GM19025 (cell line): Measurements from ENCODE around the gene NARF.
"Not testable (repeated sequence)": the region's sequence is repeated elsewhere in the genome, so short reads cannot be mapped to it uniquely, and the experiment has no call there.

Source experiments
- ATAC-seq: cut with Tn5 transposase; IDR thresholded peaks from one replicate; pipeline ENCODE4 v1.9.1; 2021; ENCODE audit warnings: mild to moderate bottlenecking, low read depth, moderate library complexity; ENCODE audit not compliant: unreplicated experiment

The NARF gene

GRCh38 chr17:82528484-82529265, 70.1 kb downstream of the NARF start:
- ATAC-seq = no peak

GRCh38 chr17:82529914-82530300, 71.4 kb downstream of the NARF start:
- no peak for ATAC-seq

GRCh38 chr17:82531431-82531881, 72.9 kb downstream of the NARF start:
- ATAC-seq = no peak

GRCh38 chr17:82534401-82534812, 75.9 kb downstream of the NARF start:
- no peak for ATAC-seq

DNA sequence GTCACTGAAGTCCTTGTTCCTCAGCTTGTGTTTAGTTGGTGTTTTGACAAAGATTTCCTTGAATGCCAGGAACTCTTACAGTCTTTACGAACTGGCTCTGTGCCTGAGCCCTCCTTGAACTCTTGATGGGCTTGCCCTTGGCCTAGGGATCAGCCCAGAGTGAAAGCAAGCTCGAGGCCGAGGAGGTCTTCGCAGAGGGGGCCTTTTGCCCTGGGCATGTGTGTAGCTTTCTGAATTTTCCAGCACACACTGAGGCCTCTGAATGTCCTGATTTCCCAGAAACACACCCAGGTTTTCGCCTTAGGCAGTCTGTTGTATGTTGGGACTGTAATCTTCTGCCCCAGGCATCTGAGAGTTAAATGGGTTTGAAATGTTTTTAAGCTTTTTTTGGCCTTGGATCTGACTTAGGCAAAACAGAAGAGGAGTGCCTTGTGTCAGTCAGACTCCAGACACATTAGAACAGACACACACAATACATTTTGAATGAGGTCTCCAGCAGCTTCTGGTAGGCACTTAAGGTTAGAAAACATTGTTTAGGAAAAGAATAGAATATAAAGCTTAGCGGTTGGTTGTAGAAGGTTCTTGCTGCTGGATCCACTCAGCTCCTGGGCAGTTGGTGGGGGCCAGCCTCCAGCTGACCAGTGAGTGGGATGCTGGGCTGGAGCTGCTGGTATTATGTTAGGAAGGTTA, 78.1 kb downstream of the NARF start:
- ATAC-seq = no peak

GRCh38 chr17:82537228-82537627, 78.7 kb downstream of the NARF start:
- ATAC-seq = not testable (repeated sequence)

DNA sequence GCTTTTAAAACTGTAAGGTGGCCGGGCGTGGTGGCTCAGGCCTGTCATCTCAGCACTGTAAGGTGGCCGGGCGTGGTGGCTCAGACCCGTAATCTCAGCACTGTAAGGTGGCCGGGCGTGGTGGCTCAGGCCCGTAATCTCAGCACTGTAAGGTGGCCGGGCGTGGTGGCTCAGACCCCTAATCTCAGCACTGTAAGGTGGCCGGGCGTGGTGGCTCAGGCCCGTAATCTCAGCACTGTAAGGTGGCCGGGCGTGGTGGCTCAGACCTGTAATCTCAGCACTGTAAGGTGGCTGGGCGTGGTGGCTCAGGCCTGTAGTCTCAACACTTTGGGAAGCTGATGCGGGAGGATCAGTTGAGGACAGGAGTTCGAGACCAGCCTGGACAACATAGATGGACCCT, 80.5 kb downstream of the NARF start:
- not testable (repeated sequence) for ATAC-seq
